Adrenal gland (tissue), 5 donors: Measurements from ENCODE around the gene METTL1.

Source experiments
- CTCF ChIP-seq, 6 experiments: fragments of 450-650 bp in 4 of 6; fragments of 200-600 bp in 2 of 6; sonication (generic) in 1 of 6; IDR thresholded peaks; 1 replicate in 5 of 6; 2 replicates in 1 of 6; pipeline versions ENCODE4 v1.5.1 to v1.8.0; 2016 to 2021; ENCODE audit warnings: antibody characterized with exemption in 6 of 6, mild to moderate bottlenecking in 2 of 6, moderate library complexity in 1 of 6
- POLR2A ChIP-seq, 2 donors: fragments of 450-650 bp; IDR thresholded peaks; one replicate each; pipeline ENCODE4 v1.6.1; 2017; ENCODE audit warnings: antibody characterized with exemption in 2 of 2, mild to moderate bottlenecking in 2 of 2, moderate library complexity in 1 of 2
- donor health status: DM: no; HTN: no; CAD: no.

GRCh38 chr12:57720606-57721595, 51.0 kb downstream of the METTL1 start:
- no peak for TF ChIP-seq POLR2A (IDR thresholded peaks at IDR 0.05)
- no peak for TF ChIP-seq CTCF (IDR thresholded peaks at IDR 0.05)
